Mammary epithelial cell (primary cell): Measurements from ENCODE around the gene POLE3.

Experiments
- CTCF ChIP-seq, 2 donors: IDR thresholded peaks in 1 of 2; conservative IDR thresholded peaks in 1 of 2; 2 replicates each; pipeline ENCODE4 v1.5.1; 2011 to 2012; ENCODE audit warnings: inconsistent platforms in 2 of 2, low read length in 2 of 2, mild to moderate bottlenecking in 2 of 2, control low read depth in 1 of 2, low read depth in 1 of 2; ENCODE audit not compliant: insufficient read depth in 1 of 2; ENCODE audit errors: extremely low read depth in 1 of 2
- EZH2 ChIP-seq: IDR thresholded peaks from 2 replicates; pipeline ENCODE4 v1.6.1; 2012; ENCODE audit warnings: low read length, inconsistent platforms, borderline replicate concordance

DNA sequence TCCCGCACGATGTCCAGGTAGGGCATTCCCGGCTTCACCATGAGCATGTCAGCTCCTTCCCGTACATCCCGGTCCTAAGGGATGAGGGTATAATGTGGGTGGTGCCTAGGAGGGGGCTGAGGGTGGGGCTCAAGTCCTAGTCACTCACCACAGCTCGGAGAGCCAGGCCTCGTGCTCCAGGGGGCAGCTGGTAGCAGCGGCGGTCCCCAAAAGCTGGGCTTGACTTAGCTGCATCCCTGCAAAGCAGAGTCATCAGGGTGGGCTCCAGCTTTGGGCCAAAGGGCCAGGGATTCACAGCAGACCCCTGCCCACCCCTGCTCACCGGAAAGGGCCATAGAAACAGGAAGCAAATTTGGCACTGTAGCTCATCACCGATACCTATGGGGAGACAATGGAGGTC is 21.0 kb downstream of the POLE3 start:
- TF ChIP-seq CTCF (conservative IDR thresholded peaks at IDR 0.05 in 1 of 2, IDR thresholded peaks at IDR 0.05 in 1 of 2; ENCODE audit: extremely low read depth in 1 of 2, insufficient read depth in 1 of 2, low read depth in 1 of 2, low read length in 2 of 2) (no peak), EZH2 (no peak)
